ENCODE results near the gene POLR3C. TPM values are rescaled to one million over a fixed set of nuclear protein-coding genes. Genes with fewer than 3 reads are reported as not detected.

The POLR3C gene
- total and polyA plus RNA-seq, 2 of the 13 experiments (the other 11 are each of a cell fraction or from before 2014, with no cell fraction given), result 15.5 to 24.3 TPM

DNA sequence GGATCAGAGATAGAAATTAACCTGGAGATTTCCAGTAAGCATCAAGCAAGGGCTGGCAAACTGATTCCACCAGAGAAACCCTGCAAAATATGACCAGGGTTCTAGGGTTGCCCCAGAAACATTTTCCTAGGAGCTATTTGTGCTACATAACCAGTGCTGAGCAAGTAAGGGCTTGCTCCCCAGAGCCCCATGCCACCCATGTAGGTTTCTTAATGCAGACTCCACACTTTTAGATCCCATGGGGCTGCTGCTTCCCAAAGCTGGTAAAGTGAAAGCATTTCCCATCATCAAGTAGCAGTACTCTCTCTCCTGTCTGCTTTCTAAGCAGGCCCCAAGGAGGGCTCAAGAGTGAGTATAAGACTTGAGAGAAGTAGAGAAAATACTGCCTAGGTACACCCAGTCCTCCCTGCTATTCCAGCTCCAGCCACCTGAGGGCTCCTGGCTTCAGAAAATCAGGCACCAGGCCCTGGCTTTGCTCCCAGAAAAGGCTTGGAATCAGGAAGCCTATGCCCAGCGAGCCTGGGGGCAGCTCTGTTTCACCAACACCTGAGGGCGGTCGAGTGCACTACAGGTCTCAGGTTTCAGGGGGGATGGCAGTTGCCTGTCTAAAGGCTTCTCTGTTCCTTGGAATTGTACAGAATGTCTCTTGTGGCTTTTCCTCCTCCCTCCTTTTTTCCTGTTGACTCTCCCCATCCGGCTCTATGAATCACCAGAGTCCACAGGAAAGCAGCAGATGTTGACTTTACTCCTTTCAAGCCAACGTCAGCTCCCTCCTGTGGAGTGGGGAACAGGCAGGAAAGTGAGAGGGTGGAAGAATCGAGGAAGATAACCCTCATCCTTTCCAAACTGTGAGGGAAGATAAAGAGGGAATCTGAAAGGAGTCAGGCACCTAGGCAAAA lies 67.8 kb downstream of the POLR3C start (continued):
- TF ChIP-seq DR1 (CRISPR knock-in tag; IDR thresholded peaks at IDR 0.05) (0 out of 2 replicates have a peak, but pooled peaks have one; percentile 49), MED1 (CRISPR knock-in tag; IDR thresholded peaks at IDR 0.05) (peak; percentile 86), ZNF678 (CRISPR knock-in tag; IDR thresholded peaks at IDR 0.05) (no peak), GZF1 (CRISPR knock-in tag; IDR thresholded peaks at IDR 0.05) (no peak), NKX3-1 (CRISPR knock-in tag; IDR thresholded peaks at IDR 0.05) (no peak), CCAR2 (optimal IDR thresholded peaks at IDR 0.05; ENCODE audit: low read depth, low read length) (no peak), ELF1 (CRISPR knock-in tag; IDR thresholded peaks at IDR 0.05) (peak; percentile 89), KAT8 (CRISPR knock-in tag; IDR thresholded peaks at IDR 0.05) (peak; percentile 80), SP2 (CRISPR knock-in tag; IDR thresholded peaks at IDR 0.05) (no peak), BHLHE40 (IDR thresholded peaks at IDR 0.05; ENCODE audit: low read length) (peak; percentile 20; the same call in 1 of the 2 replicates), GLI4 (CRISPR knock-in tag; IDR thresholded peaks at IDR 0.05; ENCODE audit: borderline replicate concordance) (no peak), GATAD2A (CRISPR knock-in tag; IDR thresholded peaks at IDR 0.05) (peak; percentile 95), ZMYM4 (CRISPR knock-in tag; IDR thresholded peaks at IDR 0.05) (peak; percentile 67)
- TF ChIP-seq, protein P1, sequence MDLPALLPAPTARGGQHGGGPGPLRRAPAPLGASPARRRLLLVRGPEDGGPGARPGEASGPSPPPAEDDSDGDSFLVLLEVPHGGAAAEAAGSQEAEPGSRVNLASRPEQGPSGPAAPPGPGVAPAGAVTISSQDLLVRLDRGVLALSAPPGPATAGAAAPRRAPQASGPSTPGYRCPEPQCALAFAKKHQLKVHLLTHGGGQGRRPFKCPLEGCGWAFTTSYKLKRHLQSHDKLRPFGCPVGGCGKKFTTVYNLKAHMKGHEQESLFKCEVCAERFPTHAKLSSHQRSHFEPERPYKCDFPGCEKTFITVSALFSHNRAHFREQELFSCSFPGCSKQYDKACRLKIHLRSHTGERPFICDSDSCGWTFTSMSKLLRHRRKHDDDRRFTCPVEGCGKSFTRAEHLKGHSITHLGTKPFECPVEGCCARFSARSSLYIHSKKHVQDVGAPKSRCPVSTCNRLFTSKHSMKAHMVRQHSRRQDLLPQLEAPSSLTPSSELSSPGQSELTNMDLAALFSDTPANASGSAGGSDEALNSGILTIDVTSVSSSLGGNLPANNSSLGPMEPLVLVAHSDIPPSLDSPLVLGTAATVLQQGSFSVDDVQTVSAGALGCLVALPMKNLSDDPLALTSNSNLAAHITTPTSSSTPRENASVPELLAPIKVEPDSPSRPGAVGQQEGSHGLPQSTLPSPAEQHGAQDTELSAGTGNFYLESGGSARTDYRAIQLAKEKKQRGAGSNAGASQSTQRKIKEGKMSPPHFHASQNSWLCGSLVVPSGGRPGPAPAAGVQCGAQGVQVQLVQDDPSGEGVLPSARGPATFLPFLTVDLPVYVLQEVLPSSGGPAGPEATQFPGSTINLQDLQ (CRISPR knock-in tag; IDR thresholded peaks at IDR 0.05), result no peak
- TF ChIP-seq, protein P2, sequence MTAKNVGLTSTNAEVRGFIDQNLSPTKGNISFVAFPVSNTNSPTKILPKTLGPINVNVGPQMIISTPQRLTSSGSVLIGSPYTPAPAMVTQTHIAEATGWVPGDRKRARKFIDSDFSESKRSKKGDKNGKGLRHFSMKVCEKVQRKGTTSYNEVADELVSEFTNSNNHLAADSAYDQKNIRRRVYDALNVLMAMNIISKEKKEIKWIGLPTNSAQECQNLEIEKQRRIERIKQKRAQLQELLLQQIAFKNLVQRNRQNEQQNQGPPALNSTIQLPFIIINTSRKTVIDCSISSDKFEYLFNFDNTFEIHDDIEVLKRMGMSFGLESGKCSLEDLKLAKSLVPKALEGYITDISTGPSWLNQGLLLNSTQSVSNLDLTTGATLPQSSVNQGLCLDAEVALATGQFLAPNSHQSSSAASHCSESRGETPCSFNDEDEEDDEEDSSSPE (CRISPR knock-in tag; IDR thresholded peaks at IDR 0.05), result no peak
- TF ChIP-seq, protein P3, sequence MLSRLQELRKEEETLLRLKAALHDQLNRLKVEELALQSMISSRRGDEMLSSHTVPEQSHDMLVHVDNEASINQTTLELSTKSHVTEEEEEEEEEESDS (CRISPR knock-in tag; IDR thresholded peaks at IDR 0.05; ENCODE audit: borderline replicate concordance), result no peak
- TF ChIP-seq, protein P4, sequence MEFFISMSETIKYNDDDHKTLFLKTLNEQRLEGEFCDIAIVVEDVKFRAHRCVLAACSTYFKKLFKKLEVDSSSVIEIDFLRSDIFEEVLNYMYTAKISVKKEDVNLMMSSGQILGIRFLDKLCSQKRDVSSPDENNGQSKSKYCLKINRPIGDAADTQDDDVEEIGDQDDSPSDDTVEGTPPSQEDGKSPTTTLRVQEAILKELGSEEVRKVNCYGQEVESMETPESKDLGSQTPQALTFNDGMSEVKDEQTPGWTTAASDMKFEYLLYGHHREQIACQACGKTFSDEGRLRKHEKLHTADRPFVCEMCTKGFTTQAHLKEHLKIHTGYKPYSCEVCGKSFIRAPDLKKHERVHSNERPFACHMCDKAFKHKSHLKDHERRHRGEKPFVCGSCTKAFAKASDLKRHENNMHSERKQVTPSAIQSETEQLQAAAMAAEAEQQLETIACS (CRISPR knock-in tag; IDR thresholded peaks at IDR 0.05), result 0 out of 2 replicates have a peak, but pooled peaks have one; percentile 25
- TF ChIP-seq, protein P5, sequence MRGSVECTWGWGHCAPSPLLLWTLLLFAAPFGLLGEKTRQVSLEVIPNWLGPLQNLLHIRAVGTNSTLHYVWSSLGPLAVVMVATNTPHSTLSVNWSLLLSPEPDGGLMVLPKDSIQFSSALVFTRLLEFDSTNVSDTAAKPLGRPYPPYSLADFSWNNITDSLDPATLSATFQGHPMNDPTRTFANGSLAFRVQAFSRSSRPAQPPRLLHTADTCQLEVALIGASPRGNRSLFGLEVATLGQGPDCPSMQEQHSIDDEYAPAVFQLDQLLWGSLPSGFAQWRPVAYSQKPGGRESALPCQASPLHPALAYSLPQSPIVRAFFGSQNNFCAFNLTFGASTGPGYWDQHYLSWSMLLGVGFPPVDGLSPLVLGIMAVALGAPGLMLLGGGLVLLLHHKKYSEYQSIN (CRISPR knock-in tag; IDR thresholded peaks at IDR 0.05; ENCODE audit: borderline replicate concordance), result no peak
